Skeletal muscle tissue (tissue), 4 donors: Measurements from ENCODE around the gene CHKB. TPM values are rescaled to one million over a fixed set of nuclear protein-coding genes. Genes with fewer than 3 reads are reported as not detected.

Source experiments
- H3K27ac ChIP-seq: one replicate; pipeline ENCODE4 v1.7.0; 2013; ENCODE audit warnings: mild to moderate bottlenecking, low read depth, low read length, inconsistent platforms
- H3K27me3 ChIP-seq, 3 donors: one replicate each; pipeline ENCODE4 v1.7.0; 2013; ENCODE audit warnings: low read length in 3 of 3; ENCODE audit not compliant: control insufficient read depth in 3 of 3, insufficient read depth in 3 of 3
- H3K36me3 ChIP-seq, 3 donors: one replicate each; pipeline ENCODE4 v1.7.0; 2013; ENCODE audit warnings: low read length in 3 of 3; ENCODE audit not compliant: control insufficient read depth in 3 of 3, insufficient read depth in 3 of 3
- H3K4me1 ChIP-seq, 3 donors: one replicate each; pipeline ENCODE4 v1.7.0; 2013; ENCODE audit warnings: low read length in 3 of 3, mild to moderate bottlenecking in 3 of 3; ENCODE audit not compliant: control insufficient read depth in 3 of 3, insufficient read depth in 3 of 3
- H3K4me3 ChIP-seq, 3 donors: one replicate each; pipeline ENCODE4 v1.7.0; 2013; ENCODE audit warnings: low read length in 3 of 3
- H3K9ac ChIP-seq, 3 donors: one replicate each; pipeline ENCODE4 v1.7.0; 2013; ENCODE audit warnings: low read length in 3 of 3, mild to moderate bottlenecking in 3 of 3, moderate library complexity in 2 of 3, low read depth in 1 of 3
- H3K9me3 ChIP-seq, 3 donors: one replicate each; pipeline ENCODE4 v1.7.0; 2013; ENCODE audit warnings: low read length in 3 of 3; ENCODE audit not compliant: control insufficient read depth in 3 of 3
- total RNA-seq: library from RNA; depleted of rRNA; stranded (reverse); fragments of >200 nt; gene quantifications from one replicate; pipeline ENCODE4 v1.2.3, GENCODE V29; 2014
- donor health status: Osteomylitis.

CHKB gene
- total RNA-seq, 1 donor from 2014 or later, result 17.7 TPM

- no peak overlapping the region for H3K4me3 ChIP-seq
- no peak overlapping the region for H3K9ac ChIP-seq
- no peaks in the 10 kb centered on the region for H3K9me3 ChIP-seq
- H3K4me1 ChIP-seq, result peaks cover 23 to 51% (median 39%) of the 10 kb centered on the region in 3 donors
- H3K27me3 ChIP-seq, result no peaks in the 10 kb centered on the region
- H3K36me3 ChIP-seq, result peaks cover 40 to 53% (median 48%) of the 10 kb centered on the region in 3 donors
- no peak overlapping the region for H3K27ac ChIP-seq
These were observed 14.9 kb downstream of the CHKB start for GRCh38 chr22:50567721-50568252.

- H3K27ac ChIP-seq, result no peak overlapping the region
- no peak overlapping the region for H3K4me3 ChIP-seq
- H3K4me1 ChIP-seq, result peaks cover 10 to 19% (median 16%) of the 10 kb centered on the region in 3 donors
- H3K27me3 ChIP-seq, result no peaks in the 10 kb centered on the region
- H3K9me3 ChIP-seq, result no peaks in the 10 kb centered on the region
- H3K36me3 ChIP-seq, result peaks cover 12 to 18% (median 13%) of the 10 kb centered on the region in 3 donors
- H3K9ac ChIP-seq, result peak overlapping the region in 1 of 3 donors; percentile 50
These were observed 18.4 kb downstream of the CHKB start for GRCh38 chr22:50564289-50564688.

- Histone ChIP-seq H3K4me3 (peak overlapping the region; percentile 85 to 90 (median 90)), H3K27ac (peak overlapping the region; percentile 90), H3K9ac (peak overlapping the region; percentile 83 to 94 (median 91)), H3K9me3 (no peaks in the 10 kb centered on the region), H3K36me3 (peaks cover 6 to 11% (median 6%) of the 10 kb centered on the region in 3 donors), H3K27me3 (peaks cover 0 to 3% (median under 1%) of the 10 kb centered on the region in 3 donors), H3K4me1 (peaks cover 10 to 19% (median 12%) of the 10 kb centered on the region in 3 donors)
These were observed 19.1 kb downstream of the CHKB start for GRCh38 chr22:50563413-50564160.

- H3K27me3 ChIP-seq, result peaks cover 0 to 3% (median 3%) of the 10 kb centered on the region in 3 donors
- H3K9me3 ChIP-seq, result no peaks in the 10 kb centered on the region
- peaks cover 10 to 19% (median 12%) of the 10 kb centered on the region in 3 donors for H3K4me1 ChIP-seq
- peak within 1 kb of the TSS; percentile 85 to 90 (median 90) for H3K4me3 ChIP-seq
- H3K36me3 ChIP-seq, result peaks cover 3 to 7% (median 3%) of the 10 kb centered on the region in 3 donors
- H3K9ac ChIP-seq, result peak within 1 kb of the TSS; percentile 83 to 94 (median 91)
- peak within 1 kb of the TSS; percentile 90 for H3K27ac ChIP-seq
These were observed 19.9 kb downstream of the CHKB start, which contains the start of gene SYCE3 for GRCh38 chr22:50562523-50563412. Gene SYCE3 (minus strand): TSS chr22:50562919. CDS start chr22:50556405, 6,514 bp downstream.

- H3K36me3 ChIP-seq, result no peaks in the 10 kb centered on the region
- no peak overlapping the region for H3K27ac ChIP-seq
- H3K9ac ChIP-seq, result no peak overlapping the region
- H3K27me3 ChIP-seq, result peaks cover 0 to 3% (median 3%) of the 10 kb centered on the region in 3 donors
- H3K4me1 ChIP-seq, result peaks cover 10 to 19% (median 12%) of the 10 kb centered on the region in 3 donors
- H3K9me3 ChIP-seq, result no peaks in the 10 kb centered on the region
- H3K4me3 ChIP-seq, result no peak overlapping the region
These were observed 21.0 kb downstream of the CHKB start for GRCh38 chr22:50561401-50562358.

GRCh38 chr22:50560034-50560433, 22.6 kb downstream of the CHKB start:
- Histone ChIP-seq H3K27me3 (peaks cover 0 to 3% (median 3%) of the 10 kb centered on the region in 3 donors), H3K9ac (no peak overlapping the region), H3K36me3 (no peaks in the 10 kb centered on the region), H3K4me3 (no peak overlapping the region), H3K9me3 (no peaks in the 10 kb centered on the region), H3K4me1 (peaks cover 10 to 19% (median 12%) of the 10 kb centered on the region in 3 donors), H3K27ac (no peak overlapping the region)

GRCh38 chr22:50556703-50557102, 25.9 kb downstream of the CHKB start:
- Histone ChIP-seq H3K27me3 (peaks cover 0 to 8% (median 5%) of the 10 kb centered on the region in 3 donors), H3K9ac (no peak overlapping the region), H3K9me3 (no peaks in the 10 kb centered on the region), H3K27ac (no peak overlapping the region), H3K4me3 (no peak overlapping the region), H3K36me3 (no peaks in the 10 kb centered on the region), H3K4me1 (no peaks in the 10 kb centered on the region)

- Histone ChIP-seq H3K27me3 (peaks cover 15 to 35% (median 28%) of the 10 kb centered on the region in 3 donors), H3K9me3 (no peaks in the 10 kb centered on the region), H3K9ac (no peak overlapping the region), H3K27ac (no peak overlapping the region), H3K4me1 (peaks cover 0 to 4% (median 0%) of the 10 kb centered on the region in 3 donors), H3K4me3 (no peak overlapping the region), H3K36me3 (no peaks in the 10 kb centered on the region)
These were observed 29.3 kb downstream of the CHKB start for GRCh38 chr22:50553310-50553709.
